T-helper 2 cell treated with Interferon-gamma antibody and Interleukin-4, amounts not matched to agents 5 μg/mL and 100 μg/mL, for 36 hours (primary cell): Measurements from ENCODE around the gene TTC34.

Experiments
- DNase-seq: peaks from one replicate; pipeline ENCODE4 v3.0.0; 2021; ENCODE audit warnings: low spot score
- H3K27ac Mint-ChIP-seq: one replicate; pipeline ENCODE4 v1.8.0; 2021; ENCODE audit warnings: mild to moderate bottlenecking, mixed read lengths
- H3K27me3 Mint-ChIP-seq: one replicate; pipeline ENCODE4 v1.8.0; 2021; ENCODE audit warnings: low read depth, mixed read lengths
- H3K36me3 Mint-ChIP-seq: one replicate; pipeline ENCODE4 v1.8.0; 2021; ENCODE audit warnings: low read depth, mixed read lengths
- H3K4me1 Mint-ChIP-seq: one replicate; pipeline ENCODE4 v1.8.0; 2021; ENCODE audit warnings: low read depth, mixed read lengths
- H3K4me3 Mint-ChIP-seq: one replicate; pipeline ENCODE4 v1.8.0; 2022; ENCODE audit warnings: mild to moderate bottlenecking, moderate library complexity, mixed read lengths
- H3K9me3 Mint-ChIP-seq: one replicate; pipeline ENCODE4 v1.8.0; 2021; ENCODE audit warnings: mixed read lengths

Gene TTC34

DNA sequence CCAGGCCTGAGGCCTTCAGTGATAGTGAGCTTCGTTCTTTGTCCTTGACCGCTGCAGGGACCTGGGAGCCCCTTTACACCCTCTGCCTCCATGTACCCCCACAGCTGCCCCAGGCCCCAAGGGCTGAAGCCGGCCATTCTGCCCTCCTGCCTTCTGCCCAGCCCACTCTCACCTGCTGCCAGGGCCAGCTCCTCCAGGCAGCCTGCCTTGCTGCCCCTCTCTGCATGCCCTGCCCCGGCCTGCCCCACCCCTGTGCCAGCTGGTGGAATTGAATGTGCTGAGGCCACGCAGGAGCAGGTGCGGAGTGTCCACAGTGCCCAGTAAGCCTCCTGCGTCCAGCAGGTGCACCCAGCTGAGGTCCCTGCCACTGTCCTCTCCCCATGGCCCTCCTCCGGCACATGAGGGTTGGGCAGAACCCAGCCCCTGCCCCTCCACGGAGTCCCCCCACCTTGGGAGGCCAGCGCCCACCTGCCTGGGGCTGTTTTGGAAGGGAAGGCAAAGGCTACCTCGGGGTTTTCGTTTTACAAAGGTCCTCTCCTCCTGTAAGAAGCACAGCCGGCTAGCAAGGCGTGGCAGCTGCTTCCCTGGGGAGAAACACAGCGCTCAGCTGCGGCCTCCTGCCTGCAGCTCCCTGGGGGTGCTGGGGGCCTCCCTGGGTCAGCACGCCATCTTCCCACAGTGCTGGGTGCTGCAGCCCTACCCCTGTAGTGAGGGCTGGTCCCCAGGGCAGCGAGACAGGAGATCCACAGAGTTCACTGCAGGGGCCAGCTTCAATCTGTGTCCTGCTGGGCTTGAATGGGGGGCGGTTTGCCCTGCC is 189.7 kb downstream of the TTC34 start:
- peaks cover 9% of the 10 kb centered on the region for H3K27me3 Mint-ChIP-seq
- H3K4me1 Mint-ChIP-seq, result peaks cover 3% of the 10 kb centered on the region
- H3K4me3 Mint-ChIP-seq, result no peak overlapping the region
- DNase-seq, result no peak
- H3K36me3 Mint-ChIP-seq, result no peaks in the 10 kb centered on the region
- peaks cover 25% of the 10 kb centered on the region for H3K9me3 Mint-ChIP-seq
- H3K27ac Mint-ChIP-seq, result no peak overlapping the region

DNA sequence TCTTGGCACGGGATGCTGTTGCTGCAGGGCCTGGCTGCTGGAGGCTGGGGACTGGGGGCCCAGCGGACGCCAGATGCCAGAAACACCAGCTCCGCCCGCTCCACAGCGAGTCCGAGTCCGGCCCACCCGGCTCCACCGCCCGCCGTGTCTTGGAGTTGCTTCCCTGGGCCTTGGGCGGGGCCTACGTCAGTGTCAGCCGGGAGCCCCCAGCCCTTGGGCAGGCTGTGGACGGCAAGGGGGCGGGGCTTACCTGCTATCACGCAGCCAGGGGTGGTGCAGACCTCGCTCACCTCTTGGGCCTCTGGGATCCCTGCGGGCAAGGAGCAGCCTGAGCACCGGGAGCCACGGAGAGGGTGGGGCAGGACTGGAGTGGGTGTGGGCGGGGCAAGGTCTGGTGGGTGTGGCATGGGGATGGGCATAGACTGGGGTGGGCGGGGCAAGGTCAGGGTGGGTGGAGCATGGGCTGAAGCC is 190.4 kb downstream of the TTC34 start:
- H3K4me1 Mint-ChIP-seq, result no peaks in the 10 kb centered on the region
- H3K9me3 Mint-ChIP-seq, result peaks cover 19% of the 10 kb centered on the region
- H3K36me3 Mint-ChIP-seq, result no peaks in the 10 kb centered on the region
- no peak for DNase-seq
- H3K27me3 Mint-ChIP-seq, result peaks cover 3% of the 10 kb centered on the region
- H3K27ac Mint-ChIP-seq, result no peak overlapping the region
- no peak overlapping the region for H3K4me3 Mint-ChIP-seq

DNA sequence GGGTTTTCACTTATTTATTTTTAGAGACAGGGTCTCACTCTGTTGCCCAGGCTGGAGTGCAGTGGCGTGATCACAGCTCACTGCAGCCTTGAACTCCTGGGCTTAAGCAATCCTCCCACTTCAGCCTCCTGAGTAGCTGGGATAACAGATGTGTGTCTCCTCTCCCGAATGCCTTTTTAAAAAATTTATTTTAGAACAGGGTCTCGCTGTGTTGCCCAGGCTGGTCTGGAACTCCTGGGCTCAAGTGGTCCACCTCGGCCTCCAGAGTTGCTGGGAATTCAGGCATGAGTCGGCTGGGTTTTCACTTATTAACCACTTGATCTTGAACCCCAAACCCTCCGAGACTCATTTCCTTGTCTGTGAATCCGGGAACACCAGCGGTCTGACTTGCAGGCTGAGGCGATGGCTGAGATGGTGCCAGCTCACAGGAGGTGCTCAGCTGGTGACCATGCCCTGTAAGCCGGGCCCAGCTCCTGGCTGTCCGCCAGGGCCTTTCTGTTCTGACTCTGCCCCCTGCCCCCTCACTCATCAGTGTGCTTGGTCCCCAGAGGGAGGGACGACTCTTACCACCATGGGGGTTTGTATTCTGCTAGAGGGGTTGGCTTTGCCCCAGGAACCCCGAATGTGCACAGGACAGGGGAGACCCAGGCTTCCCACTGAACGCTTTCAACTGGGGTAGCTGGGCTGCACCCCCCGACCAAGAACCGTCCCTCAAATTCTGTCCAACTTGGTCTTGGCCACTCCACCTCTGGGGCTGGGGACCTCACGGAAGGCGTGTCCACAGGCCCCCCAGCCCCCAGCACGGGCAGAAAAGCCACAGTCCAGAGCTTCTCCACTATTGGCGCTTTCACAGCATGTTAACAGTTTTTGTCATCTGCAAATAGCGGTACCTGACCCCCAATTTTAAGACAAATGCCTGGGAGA is 191.2 kb downstream of the TTC34 start:
- Mint-ChIP-seq H3K4me1 (no peaks in the 10 kb centered on the region), H3K27ac (no peak overlapping the region), H3K9me3 (peaks cover 13% of the 10 kb centered on the region), H3K4me3 (no peak overlapping the region), H3K36me3 (no peaks in the 10 kb centered on the region), H3K27me3 (no peaks in the 10 kb centered on the region)
- DNase-seq, result no peak

DNA sequence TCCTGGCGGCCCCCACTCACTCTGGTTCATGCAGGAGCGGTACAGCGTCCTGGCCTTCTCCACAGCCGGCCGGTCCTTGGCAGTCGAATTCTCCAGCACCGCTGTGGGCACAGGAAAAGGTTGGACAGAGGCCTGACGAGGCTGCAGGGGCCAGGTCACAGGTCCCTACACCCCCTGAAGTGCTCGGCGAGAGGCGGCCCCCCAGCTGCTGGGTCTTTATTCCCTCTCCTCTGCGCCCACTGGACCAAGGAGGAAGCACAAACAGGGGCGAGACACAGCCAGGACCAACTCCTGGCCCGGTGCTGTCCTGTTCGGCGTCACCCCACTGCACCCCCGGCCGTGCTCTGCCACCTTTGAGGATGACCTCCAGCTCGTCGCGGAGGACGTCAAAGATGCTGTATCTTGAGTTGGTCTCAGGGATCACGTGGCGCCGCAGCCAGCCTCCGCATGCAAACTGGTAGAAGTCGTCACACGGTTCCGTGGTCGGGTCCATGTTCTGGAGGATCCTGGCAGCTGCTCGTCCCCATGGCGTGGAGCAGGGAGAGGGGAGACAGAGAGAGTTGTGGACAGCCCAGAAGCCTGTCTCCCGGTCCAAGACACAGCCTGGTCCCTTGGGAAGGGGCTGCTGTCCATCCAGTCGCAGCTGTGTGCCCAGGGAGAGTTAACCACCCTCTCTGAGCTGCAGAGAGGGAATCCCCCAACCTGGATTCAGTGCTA is 192.0 kb downstream of the TTC34 start:
- no peak for DNase-seq
- peaks cover 8% of the 10 kb centered on the region for H3K9me3 Mint-ChIP-seq
- no peak overlapping the region for H3K27ac Mint-ChIP-seq
- no peaks in the 10 kb centered on the region for H3K36me3 Mint-ChIP-seq
- H3K4me3 Mint-ChIP-seq, result no peak overlapping the region
- no peaks in the 10 kb centered on the region for H3K4me1 Mint-ChIP-seq
- no peaks in the 10 kb centered on the region for H3K27me3 Mint-ChIP-seq

DNA sequence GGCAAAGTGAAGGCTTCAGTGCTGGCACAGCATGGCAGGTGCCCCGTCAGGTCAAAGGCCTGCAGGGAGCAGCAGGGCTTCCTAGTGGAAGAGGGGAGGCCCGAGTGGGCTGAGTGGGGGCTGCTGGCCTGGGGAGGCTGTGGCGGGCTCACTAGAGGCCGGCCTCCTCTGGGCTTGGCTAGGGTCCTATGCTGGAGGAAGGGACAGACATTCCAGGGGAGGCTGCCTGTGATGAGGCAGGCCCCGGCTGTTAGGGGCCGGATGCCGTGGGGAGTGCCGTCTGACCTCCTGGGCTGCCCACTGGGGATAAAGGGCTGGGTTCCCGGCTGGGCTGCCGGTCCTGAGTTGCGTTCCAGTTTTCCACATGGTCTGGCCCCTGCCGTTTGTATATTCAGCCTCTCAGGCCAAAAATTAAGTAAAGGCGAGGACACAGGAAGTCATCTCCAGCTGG is 193.8 kb downstream of the TTC34 start:
- H3K4me3 Mint-ChIP-seq, result no peak overlapping the region
- H3K36me3 Mint-ChIP-seq, result no peaks in the 10 kb centered on the region
- H3K27ac Mint-ChIP-seq, result no peak overlapping the region
- no peaks in the 10 kb centered on the region for H3K9me3 Mint-ChIP-seq
- no peak for DNase-seq
- H3K4me1 Mint-ChIP-seq, result no peaks in the 10 kb centered on the region
- no peaks in the 10 kb centered on the region for H3K27me3 Mint-ChIP-seq

DNA sequence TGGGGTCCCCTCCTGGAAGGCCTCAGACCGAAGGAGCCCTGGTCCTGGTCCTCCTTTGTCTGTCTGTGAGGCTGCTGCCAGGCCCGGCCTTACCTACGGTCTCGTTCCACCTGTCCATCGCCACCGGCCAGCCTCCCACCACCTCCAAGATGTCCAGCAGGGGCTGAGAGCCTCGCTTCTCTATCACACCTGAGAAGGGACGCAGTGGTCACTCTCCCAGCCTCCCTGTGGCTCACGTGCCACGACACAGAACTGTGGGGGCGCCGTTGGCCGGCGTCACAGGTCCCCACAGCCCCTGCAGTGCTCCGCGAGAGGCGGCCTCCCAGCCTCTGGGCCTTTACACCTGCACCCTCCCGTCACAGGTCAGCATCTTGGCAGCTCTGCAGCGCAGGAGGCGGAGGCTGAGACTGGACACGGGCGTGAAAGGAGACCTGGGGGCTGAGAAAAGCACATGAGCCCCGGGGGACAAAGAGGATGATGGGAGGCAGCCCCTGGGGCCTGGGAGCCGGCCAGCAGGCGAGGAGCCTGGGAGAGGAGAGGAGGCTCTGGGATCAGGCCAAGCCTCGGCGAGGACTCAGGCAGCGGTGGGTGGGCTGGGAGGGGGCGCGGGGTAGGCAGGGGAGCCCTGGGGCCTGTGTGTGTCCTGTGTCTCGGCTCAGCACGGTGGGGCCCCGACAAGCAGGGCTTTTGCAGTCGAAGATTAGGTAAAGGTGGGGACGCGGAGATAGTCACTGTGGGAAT is 194.4 kb downstream of the TTC34 start:
- H3K36me3 Mint-ChIP-seq, result no peaks in the 10 kb centered on the region
- H3K4me3 Mint-ChIP-seq, result no peak overlapping the region
- DNase-seq, result no peak

DNA sequence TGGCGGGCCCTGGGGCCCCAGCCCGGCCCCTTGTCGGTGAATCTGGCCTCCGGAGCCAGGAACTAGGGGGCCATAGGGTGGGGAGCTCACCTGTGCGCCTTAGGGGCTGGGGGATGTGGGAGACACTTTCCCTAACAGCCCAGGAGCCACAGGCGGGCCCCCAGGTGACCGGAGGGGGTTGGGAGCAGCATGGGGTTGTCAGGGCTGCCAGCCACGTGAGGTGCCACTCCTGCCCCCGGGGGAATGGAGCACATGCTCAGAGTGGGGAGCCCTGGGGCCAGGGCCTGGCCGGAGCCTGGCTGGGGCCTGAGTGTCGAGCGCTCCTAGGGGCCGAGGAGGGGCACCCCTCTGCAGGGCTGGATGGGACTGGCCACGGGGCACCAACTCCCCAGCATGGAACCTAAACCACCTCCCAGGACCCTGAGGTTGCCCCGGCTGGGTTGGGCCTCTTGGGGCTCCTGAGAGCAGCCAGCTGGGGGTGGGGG is 195.1 kb downstream of the TTC34 start:
- H3K27ac Mint-ChIP-seq, result no peak overlapping the region
- H3K4me3 Mint-ChIP-seq, result no peak overlapping the region
- peaks cover 6% of the 10 kb centered on the region for H3K27me3 Mint-ChIP-seq
- no peaks in the 10 kb centered on the region for H3K4me1 Mint-ChIP-seq
- H3K36me3 Mint-ChIP-seq, result no peaks in the 10 kb centered on the region
- H3K9me3 Mint-ChIP-seq, result no peaks in the 10 kb centered on the region
- no peak for DNase-seq

More for the DNA sequence above, 194.4 kb downstream of the TTC34 start:
- H3K4me1 Mint-ChIP-seq, result no peaks in the 10 kb centered on the region
- H3K27me3 Mint-ChIP-seq, result peaks cover 6% of the 10 kb centered on the region
- H3K9me3 Mint-ChIP-seq, result no peaks in the 10 kb centered on the region
- no peak overlapping the region for H3K27ac Mint-ChIP-seq

DNA sequence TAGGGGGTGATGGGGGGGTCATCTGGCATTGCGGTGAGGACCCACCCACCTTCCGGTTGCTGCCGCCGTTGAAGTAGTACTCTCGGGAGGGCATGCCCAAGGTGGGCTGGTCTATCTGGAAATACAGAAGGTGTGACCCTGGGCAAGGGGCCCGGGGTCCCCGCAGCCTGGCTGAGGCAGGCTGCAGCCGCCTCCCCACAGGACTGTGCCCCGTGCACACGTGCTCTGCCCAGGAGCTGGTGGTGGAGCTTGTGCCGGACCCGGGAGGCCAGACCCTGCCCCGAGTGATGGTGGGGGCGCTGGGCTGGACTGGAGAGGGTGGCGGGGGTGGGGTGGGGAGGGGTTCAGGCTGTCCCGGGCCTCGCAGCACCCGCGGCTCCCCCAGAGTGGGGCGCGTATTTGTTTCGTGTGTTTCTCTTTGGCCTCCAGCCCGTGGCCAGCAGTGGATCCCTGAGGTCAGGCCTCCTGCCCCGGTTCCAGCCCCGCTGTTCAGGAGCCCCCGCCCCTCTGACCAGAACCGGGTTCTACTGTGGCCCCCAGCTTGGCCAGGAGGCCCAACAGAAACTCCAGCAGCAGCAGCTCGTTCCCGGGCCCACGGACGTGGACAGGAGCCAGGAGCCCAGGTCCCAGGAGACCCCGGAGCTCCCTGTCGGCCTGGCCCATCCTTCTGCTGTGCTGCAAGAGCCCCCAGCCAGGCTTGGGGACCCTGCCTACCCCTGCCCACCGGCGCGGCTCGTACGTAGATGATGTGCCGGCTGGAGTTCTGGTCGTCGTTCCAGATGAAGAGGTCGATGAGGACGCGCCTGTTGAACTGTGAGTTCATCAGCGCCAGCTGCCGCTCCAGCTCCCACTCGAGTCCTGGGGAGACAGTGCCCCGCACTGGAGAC is 195.7 kb downstream of the TTC34 start:
- Mint-ChIP-seq H3K4me3 (no peak overlapping the region), H3K36me3 (no peaks in the 10 kb centered on the region), H3K9me3 (no peaks in the 10 kb centered on the region), H3K4me1 (no peaks in the 10 kb centered on the region), H3K27me3 (peaks cover 6% of the 10 kb centered on the region), H3K27ac (no peak overlapping the region)
- DNase-seq, result no peak

DNA sequence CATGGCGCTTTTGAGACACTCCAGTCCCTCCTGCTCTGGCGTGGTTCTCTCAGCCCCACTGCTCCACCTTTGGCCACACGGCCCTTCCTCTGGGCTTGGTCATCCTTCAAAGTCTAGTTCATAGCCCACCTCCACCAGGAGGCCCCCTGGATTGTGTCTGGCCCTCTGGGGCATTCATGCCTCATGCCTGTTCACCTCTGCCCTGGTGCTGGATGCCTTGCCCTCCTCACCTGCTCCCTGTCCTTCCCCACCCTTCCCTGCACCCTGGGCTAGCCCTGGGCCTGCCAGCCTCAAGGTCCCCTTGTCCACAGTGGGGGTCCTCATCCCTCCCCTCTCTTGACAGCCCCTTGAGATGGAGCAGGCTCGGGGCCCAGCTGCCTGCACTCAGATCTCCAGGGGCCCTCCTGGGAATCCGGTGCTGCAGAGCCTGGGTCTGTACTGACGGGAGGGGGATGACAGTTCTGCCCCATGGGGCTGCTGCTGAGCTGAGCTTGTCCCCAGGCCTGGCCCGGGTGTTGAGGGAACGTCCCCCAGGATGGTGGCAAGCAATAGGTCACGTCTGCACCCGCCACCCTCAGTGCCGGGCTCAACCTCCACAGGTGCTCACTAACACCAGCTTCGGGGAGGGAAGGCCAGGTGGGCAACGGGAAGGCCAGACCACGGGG is 196.5 kb downstream of the TTC34 start:
- H3K9me3 Mint-ChIP-seq, result no peaks in the 10 kb centered on the region
- no peaks in the 10 kb centered on the region for H3K36me3 Mint-ChIP-seq
- no peak for DNase-seq
- no peak overlapping the region for H3K27ac Mint-ChIP-seq
- H3K27me3 Mint-ChIP-seq, result peaks cover 6% of the 10 kb centered on the region
- H3K4me3 Mint-ChIP-seq, result no peak overlapping the region
- H3K4me1 Mint-ChIP-seq, result no peaks in the 10 kb centered on the region

DNA sequence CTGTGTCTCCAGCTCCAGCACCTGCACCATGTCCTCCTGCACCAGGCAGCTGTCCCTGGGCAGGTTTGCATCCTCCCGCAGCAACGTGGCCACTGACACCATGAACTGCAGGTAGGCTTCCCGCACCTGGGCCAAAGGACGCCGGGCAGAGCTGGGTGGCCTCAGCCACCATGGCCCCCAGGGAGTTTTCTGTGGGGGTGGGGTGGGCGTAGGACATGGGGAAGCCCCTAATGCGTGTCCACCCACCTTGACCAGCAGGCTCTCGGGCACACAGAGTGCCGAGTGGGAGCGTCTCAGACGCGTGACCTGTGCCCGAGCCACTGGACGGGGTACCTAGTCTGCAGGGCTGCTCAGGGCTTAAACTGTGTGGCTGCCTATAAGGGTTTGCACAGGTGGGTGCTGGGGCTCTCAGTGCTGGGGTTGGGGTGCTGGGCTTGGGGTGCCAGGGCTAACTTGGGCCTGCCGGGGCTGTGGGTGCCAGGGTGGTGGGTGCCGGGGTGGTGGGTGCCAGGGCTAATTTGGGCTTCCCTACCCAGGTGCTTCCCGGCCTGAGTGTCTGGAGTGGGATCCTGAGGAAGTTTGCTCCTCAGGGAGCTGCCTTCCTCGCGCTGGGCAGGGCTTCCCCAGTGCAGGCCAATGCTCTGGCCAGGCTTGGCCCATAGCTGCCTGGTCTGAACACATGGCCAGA is 197.2 kb downstream of the TTC34 start:
- DNase-seq, result no peak
- Mint-ChIP-seq H3K36me3 (no peaks in the 10 kb centered on the region), H3K27me3 (peaks cover 6% of the 10 kb centered on the region), H3K9me3 (no peaks in the 10 kb centered on the region), H3K4me1 (no peaks in the 10 kb centered on the region), H3K27ac (no peak overlapping the region), H3K4me3 (no peak overlapping the region)

DNA sequence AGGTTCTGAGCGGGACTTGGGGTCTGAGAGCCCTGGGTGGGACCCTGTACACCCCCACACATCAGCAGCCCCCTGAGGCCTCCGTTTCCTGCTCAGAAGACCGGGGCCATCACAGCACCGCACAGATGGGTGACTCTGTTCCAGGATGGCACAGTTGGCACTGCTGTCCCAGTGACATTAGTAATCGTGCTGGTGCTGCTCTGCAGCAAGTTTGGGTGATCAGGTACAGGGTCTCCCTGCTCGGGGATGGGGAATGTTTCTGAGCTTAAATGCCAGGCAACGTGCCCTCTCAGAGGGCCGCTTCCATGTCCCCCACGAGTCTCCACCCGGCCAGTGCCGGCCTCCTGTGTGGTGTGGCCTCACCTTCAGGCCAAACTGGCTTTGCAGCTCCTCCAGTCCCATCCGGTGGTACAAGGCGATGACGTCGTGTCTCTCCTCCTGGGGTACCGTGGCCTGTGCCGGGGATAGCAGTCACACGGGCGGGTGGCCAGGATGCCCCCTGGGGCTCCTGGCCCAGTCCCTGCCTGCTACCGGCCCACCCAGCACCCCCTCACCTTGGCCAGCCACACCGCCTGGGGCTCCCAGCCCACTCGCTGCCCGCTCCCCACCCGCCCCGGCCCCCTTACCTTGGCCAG is 197.9 kb downstream of the TTC34 start:
- Mint-ChIP-seq H3K27me3 (peaks cover 6% of the 10 kb centered on the region), H3K4me1 (no peaks in the 10 kb centered on the region), H3K9me3 (no peaks in the 10 kb centered on the region), H3K36me3 (no peaks in the 10 kb centered on the region), H3K4me3 (no peak overlapping the region), H3K27ac (no peak overlapping the region)
- DNase-seq, result no peak
